Epidermal melanocyte (primary cell): ENCODE measurements around the gene PLAU.
"Not testable (repeated sequence)": the region's sequence is repeated elsewhere in the genome, so short reads cannot be mapped to it uniquely, and the experiment has no call there.

Experiments
- DNase-seq: peaks from one replicate; pipeline ENCODE4 v3.0.0; 2011; ENCODE audit warnings: low spot score; ENCODE audit not compliant: insufficient read length

The PLAU gene

DNA sequence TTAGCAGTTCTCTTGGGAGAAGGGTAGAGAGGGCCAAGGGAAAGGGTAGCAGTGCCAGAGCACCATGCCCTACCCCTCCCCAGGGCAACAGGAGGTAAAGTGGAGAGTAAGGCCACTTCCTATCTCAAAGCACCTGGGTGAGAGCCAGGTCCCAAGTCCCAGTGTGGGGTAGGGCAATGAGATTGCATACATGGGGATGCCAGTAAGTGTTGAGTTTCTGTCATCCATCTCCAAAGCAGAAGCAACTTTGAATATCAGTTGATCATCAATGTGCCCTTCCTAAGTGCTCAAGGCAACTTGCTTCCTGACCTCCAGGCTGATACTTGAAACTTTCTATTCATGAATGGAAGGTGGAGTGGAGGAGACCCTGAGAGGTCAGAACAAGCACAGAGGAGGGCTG lies 34.4 kb upstream of the PLAU start:
- DNase-seq: no peak

DNA sequence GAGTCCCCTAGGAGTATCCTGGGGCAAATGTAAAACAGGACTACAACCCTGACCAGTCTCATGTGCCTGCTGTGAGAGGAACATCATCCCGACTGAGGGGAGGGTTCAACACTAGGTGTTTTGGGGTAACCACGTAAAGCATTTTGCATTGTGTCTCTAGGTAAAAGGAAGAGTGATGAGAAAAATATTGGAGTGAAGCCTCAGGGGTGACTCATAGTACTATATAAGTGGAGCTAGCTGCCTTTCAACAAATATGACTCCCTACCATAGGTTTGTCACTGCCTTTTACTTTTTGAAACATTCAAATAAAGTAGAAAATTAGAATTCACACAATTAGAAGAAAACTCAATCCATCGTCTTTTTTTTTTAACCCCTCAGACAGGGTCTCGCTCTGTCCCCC lies 34.0 kb upstream of the PLAU start:
- DNase-seq: no peak

DNA sequence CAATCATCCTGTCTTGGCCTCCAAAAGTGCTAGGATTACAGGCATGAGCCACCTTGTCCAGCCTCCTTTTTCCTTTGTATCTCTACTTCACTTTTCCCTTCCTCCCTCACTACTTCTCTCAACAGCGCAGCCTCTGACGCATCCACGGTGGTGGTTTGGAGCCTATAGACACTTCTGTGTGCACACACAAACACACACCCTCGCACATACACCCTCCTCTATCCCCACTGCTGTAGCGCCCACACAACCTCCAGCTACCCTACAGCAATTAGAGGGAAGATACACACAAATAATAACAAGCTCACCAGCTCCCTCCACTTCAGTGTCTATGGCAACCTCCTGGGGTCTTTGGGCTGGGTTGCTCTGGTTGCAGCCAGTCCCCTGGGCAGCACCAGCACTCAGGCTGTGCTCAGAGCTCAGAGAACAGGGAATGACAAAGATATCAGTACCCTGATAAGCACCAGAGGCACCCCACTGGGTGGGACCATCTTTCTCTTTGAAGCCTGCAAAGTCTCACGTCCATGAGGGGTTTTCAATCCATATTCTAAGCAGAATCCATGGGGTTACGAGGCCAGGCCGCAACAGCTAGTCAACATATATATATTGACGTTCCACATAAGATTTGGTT lies 33.3 kb upstream of the PLAU start:
- DNase-seq: no peak

DNA sequence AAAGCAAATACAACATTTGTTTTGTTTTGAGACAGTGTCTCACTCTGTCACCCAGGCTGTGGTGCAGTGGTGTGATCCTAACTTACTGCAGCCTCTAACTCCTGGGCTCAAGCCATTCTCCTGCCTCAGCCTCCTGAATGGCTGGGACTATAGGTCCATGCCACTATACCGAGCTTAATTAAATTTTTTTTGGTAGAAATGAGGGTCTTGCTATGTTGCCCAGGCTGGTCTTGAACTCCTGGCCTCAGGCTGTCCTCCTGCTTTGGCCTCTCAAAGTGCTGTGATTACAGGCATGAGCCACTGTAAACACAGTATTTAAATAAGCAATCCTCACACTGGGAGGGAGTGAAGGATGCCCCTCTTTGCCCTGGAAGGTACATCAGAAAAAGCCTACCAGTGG lies 32.6 kb upstream of the PLAU start:
- DNase-seq: no peak

DNA sequence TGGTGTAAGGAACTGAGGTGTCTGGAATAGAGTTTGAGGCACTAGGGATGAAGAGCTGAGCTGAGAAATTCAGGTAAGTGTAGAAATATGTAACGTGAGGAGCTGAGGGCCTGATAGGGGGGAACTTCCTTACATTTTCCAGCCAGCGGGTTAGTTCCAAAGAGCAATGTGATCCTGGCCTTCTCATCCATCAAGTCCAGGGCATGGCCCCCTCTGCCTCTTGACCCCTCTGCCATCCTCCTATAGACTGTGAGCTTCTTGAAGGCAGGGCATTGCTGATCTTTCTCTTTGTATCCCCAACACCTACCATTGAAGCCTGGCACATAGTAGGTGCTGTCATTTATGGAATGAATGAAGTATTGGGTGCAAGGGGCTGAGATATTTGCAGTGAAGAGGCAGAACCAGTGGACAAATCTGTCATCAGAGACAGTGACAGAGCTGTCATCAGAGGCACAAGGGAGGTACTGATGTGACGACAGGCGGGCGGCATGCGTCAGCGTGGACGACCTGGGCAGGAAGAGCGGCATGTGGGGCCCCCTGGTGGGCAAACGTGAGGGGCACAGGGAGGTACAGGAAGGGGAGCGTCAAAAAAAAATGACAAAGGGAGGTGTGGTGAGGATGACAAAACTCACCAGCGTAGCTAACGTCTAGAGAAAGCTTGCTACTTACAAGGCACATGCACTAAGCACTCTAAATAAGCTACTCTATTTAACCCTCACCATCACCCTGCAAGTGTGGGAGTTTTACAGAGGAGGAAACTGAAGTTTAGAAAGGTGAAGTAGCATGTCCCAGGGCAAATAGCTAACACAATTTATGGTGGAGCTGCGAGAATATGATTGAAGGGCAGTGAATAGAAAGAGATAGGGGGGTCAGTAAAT lies 31.4 kb upstream of the PLAU start:
- peak; percentile 64 for DNase-seq

DNA sequence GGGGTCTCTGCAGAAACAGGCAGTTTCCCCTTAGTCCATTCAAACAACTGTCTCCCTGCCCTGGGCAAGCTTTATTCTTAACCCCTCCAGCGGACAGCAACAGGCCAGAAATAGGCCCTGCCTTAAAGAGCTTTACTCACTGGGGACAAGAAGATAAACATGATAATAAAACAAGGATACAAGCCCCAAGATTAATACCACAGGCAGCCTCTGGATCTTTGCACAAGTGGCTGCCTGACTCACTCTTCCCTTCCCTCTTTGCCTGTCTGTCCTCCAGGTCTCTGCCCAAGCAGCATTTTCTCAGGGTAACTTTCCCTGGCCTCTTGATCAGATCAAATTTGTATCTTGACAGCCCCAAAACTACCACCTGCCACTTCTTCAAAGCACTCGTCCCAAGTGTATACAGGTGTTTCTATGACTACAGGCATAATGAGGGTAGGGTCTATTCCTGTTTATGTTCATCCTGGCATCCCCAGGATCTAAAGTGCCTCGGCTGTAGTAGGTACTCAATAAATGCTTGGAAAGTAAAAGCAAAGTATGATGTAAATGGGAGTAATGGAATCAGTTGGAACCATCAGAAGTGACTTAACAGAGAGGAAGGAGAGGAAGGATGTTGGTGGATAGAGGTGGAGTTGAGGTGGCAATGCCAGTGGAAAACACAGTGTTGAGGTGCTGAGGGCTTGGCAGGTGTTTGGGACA lies 29.6 kb upstream of the PLAU start:
- no peak for DNase-seq

DNA sequence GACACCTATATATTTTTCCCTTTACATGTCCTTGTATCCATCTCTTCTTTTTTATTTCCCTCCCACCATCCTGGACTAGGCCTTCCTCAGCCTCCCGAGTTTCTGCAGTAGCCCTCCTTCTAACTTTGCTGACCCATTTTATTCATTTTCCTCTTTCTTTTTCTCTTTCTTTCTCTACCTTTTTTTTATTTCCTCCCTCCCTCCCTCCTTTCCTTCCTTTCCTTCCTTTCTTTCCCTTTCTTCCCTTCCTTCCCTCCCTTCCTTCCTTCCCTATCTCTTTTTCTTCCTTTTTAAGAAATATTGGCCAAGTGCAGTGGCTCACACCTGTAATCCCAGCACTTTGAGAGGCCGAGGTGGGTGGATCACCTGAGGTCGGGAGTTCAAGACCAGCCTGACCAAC lies 26.9 kb upstream of the PLAU start:
- DNase-seq: no peak

DNA sequence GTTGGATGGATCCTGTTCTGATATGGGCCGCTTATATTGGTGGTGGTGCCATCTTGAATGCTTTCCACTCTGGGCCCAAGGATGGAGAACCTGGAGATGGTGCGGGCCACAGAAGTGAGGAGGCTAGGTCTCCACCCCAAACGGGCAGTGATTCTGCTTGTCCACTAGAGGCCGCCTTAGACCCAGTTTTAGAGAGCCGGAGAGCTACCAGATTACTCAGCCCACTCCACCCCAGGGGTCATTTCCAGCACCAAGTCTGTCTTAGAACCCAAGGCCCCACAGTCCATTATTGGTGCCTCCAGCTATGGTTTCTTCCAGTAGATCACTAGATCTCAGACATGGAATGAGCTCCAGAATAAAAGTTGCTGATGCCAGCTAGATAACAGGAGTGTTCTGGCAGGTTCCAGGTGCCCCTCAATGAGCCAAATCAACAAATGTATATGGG lies 24.8 kb upstream of the PLAU start:
- peak; percentile 64 for DNase-seq

DNA sequence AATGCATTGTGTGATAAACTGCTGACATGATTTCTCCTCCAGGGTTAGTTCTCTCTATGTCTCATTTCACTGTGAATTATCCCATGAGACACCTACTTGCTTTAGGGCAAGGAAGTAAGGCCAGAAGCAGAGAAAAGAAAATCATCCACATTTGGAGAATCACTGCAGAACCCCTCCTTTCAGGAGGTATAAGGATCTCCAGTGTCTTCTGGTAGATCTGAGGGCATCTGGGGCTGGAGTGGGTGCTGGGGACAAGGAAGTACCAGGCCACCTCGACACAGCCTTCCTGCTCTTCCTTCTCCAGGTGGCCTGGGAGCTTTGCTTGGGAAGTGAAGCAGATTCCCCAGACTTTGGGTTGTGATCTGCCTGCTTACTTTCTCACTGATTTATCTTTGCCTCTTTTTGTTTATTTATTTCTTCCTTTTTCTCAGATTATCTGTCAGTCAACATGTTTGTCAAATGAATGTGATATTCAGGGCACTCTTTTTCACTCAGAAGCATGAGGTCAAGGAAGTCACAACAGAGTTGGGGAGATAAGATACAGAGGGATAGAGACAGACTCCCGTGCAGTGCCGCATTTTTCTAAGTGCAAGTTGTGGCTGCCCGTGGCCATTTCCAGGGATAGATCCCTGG lies 24.2 kb upstream of the PLAU start:
- DNase-seq: no peak

DNA sequence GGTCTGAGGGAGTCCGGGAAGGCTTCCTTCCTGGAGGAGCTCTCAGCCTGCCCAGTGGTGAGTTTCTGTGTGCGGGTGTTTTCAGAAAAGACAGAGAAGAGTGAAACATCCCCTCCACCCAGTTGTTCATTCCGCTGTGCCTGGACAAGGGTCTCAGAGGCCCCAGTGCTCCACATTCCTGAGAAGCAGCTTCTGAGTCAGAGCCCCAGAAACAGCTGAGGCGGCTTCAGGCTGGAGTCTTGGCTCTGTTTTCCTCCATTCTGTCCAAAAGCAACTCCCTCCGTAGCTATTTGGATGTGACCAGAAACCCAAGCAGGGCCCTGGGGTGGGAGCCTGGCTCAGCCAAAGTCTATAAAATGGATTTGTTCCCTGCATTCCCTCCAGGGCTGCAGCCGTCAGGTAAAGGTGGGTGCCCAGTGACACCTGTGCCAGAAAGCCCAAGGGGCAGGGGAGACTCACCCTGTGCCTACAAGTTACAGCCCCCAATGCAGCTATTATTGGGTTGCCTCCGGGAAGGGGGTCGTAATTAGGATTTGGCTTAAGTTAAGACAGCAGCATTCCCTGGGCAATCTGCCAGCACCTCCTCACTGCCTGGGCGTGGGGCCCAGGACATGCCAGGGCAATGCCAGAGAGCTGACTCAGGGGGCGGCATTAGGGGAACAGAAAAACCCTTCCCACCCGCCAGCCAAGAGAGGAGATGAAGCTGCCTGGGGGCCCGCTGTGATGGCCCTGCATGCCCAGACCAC lies 23.5 kb upstream of the PLAU start:
- no peak for DNase-seq

DNA sequence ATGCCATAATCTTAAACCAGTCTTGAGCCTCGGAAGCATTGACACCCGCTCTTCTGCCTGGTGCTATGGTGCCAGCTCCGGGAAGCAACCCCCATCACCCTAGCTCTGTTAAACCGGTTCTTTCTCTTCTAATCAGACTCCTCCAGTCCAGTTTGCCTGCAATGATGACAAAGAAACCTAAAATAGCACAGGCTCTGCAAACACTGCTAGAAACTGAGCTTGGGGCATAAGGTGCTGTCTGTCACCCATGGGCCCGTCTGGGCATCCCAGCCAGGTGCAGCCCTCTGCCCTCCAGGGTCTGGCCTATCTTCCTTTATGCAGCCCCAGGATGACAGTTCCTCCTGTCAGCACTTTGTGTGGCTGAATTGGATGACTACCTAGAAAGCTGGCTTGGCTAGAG lies 22.4 kb upstream of the PLAU start:
- no peak for DNase-seq

DNA sequence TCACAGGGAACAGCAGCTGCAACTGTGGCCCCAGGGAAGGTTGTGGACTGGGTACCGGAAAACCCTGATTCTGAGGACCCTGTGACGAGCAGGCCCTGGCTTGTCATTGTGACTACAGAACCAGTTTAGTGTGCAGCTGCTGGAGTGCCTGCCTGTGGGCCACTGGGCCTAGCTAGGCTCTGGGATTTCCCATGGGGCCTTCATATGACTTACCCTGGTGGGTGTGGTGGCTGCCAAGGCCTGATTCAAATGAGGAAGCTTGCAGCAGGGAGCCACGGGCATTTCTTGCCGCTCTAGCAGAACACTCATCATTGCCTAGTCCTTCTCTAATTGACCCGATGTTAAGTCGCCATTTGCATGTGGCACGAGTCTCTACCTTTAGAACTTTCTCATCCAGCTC lies 21.9 kb upstream of the PLAU start:
- DNase-seq: no peak

DNA sequence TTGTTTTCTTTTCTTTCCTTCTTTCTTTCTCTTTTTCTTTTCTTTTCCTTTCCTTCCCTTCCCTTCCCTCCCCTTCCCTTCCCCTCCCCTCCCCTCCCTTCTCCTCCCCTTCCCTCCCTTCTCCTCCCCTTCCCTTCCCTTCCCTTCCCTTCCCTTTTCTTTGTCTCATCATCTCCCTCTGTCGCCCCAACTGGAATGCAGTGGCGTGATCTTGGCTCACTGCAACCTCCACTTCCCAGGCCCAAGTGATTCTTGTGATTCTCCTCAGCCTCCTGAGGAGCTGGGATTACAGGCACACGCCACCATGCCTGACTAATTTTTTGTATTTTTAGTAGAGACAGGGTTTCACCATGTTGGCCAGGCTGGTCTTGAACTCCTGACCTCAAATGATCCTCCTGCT lies 21.5 kb upstream of the PLAU start:
- DNase-seq: not testable (repeated sequence)

DNA sequence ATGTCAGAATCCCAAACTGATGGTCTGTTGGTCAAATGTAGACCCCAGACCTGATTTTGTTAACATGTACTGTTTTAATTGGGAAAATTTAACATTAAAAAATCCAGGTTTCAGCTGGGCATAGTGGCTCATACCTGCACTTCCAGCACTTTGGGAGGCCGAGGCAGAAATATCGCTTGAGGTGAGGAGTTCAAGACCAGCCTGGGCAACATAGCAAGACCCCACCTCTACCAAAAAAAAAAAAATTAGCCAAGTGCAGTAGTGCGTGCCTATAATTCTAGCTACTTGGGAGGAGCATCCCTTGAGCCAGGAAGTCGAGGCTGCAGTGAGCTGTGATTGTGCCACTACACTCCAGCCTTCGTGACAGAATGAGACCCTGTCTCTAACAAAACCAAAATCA lies 20.7 kb upstream of the PLAU start:
- DNase-seq: no peak

DNA sequence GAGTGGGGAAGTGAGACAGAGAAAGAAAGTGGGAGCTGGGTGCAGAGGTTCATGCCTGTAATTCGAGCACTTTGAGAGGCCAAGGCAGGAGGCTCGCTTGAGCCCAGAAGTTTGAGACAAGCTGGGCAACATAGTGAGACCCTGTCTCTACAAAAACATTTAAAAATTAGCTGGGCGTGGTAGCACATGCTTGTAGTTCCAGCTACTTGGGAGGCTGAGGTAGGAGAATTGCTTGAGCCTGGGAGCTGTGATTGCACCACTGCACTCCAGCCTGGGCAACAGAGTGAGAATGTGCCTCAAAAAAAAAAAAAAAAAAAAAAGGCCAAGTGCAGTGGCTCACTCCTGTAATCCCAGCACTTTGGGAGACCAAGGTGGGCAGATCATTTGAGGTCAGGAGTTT lies 20.1 kb upstream of the PLAU start:
- not testable (repeated sequence) for DNase-seq

DNA sequence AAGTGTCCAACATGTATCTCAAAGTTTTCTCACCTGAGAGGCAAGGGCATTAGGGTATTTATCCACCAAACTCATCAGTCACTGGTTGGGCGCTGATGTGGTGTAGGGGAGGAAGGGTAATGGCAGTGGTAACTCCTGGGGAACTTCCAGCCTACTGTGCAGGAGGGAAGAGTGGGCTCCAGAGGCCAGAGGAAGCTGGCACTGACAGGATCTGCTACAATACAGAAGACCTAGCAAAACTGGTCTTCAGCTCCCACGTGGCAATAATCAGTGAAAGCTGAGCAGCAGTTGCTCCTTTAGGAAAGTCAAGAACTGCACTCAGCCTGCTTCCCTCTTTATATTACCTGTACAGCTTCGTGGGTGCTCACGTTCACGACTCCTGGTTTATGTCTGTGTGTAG lies 19.4 kb upstream of the PLAU start:
- no peak for DNase-seq

DNA sequence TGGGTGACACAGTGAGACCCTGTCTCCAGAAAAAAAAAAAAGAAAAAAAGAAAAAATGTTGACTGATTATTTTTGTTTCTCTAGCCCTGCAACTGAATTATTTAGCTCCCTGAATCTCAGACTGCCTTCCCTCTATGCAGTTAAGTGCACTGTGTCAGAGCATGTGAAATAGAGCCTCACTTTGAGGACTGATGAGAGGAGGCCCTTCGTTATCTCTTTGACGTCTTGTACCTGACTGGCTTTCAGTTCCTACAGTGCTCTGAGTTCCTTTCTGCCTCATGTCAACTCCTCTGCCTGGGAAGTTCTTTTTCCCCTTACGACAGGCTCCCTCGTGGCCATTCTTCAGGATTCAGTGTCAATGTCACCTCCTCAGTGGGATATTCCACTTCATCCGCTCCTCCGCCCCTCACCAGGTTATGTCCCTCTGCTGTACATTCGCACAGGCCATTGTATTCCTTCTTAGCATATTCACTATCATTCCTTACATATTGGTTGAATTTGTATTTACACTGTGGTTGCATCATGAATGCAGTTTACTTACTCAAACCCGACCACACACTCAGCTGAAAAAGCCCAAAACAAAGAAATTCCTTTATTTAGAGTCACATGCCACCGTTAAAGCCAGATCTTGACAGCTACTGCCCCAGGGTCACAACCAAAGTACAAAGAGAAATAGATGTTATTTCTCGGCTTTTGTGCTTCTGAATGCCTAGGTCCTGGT lies 18.5 kb upstream of the PLAU start:
- peak; percentile 48 for DNase-seq

DNA sequence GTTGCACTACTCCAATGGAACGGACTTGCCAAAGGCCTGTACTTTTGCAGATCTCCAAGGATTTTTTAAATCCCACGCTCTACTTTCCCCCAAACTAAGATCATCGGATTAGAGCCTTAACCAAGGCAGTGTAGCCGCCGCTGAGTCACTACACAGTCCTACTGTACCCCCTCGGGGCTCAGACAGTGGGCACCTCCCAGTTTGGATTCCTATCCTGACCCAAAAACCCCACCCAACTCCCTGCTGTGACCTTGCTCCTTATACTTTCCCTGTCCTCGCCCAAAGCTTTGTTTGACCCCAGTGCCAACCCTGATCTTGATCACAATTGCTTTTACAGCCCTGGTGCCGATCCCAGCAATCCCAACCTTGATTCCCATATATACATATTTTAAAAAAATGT lies 17.5 kb upstream of the PLAU start:
- DNase-seq: no peak

DNA sequence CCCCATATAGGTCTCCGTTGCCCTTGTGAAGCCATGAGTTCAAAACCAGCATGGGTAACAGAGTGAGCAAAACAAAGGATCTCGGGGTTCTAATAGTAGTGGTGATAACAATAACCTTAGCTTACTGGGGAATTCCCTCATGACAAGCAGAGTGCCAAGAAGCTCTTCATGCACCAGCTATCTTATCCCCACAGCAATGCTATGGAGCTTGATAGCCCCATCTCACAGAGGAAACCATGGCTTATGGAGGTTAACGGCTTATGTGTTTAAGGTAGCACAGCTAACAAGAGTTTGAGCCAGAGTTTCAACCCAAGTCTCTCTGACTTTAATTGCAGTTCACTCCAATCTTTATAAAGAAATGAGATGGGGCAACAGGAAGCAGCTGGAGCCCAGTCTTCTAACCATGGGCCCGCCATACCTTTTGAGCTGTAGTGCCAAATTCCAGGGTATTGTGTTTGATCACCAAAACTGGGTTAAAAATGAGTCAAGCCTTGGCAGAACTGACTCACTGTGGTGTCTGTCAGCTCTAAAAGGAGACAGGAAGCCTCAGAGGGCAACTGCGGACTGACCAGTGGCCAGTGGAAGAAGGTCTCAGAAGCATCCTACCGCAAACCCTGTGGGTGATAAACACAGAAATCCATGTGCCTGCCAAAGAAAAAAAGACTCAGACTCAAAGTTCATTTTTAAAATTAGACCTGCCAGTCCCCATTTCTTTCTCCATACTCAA lies 16.5 kb upstream of the PLAU start:
- no peak for DNase-seq

DNA sequence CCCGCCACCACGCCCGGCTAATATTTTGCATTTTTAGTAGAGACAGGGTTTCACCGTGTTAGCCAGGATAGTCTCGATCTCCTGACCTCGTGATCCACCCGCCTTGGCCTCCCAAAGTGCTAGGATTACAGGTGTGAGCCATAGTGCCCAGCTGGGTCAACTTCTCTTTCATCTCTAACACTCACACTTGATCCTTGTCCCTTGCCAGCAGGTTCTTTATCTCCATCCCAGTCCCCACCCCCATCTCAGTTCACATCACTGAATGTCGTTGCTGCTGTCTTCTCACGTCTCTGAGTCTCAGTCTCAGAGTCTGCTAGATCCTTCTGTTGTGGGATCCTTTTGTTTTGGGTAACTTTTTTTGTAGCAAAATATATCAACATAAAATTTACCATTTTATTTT lies 15.6 kb upstream of the PLAU start:
- DNase-seq: not testable (repeated sequence)
